Calu3 (cell line): Measurements from ENCODE around the gene RBM46. TPM values are rescaled to one million over a fixed set of nuclear protein-coding genes. Genes with fewer than 3 reads are reported as not detected.

Source experiments
- BruUV-seq: library from RNA; stranded (reverse); fragments of 400-500 nt; replicated peaks from 2 replicates; lab custom pipeline; 2021; lab: Mats Ljungman, UMichigan
- CTCF ChIA-PET: fragments of 300-600 bp; sonication (Branson Sonifier 250); formaldehyde crosslinking; loops from one replicate; lab custom pipeline; 2022; ENCODE audit warnings: antibody characterized with exemption; lab: Charles Lee
- DNase-seq: peaks from one replicate; pipeline ENCODE4 v3.0.0; 2022
- H3K27ac Mint-ChIP-seq: one replicate; pipeline ENCODE4 v1.8.0; 2022; ENCODE audit warnings: mixed read lengths; ENCODE audit not compliant: unreplicated experiment
- H3K27me3 Mint-ChIP-seq: one replicate; pipeline ENCODE4 v1.8.0; 2022; ENCODE audit warnings: mixed read lengths; ENCODE audit not compliant: unreplicated experiment
- H3K36me3 Mint-ChIP-seq: one replicate; pipeline ENCODE4 v1.8.0; 2022; ENCODE audit warnings: mild to moderate bottlenecking, moderate library complexity, mixed read lengths; ENCODE audit not compliant: insufficient read depth, unreplicated experiment
- H3K4me1 Mint-ChIP-seq: one replicate; pipeline ENCODE4 v1.8.0; 2022; ENCODE audit warnings: mild to moderate bottlenecking, low read depth, mixed read lengths; ENCODE audit not compliant: unreplicated experiment
- H3K4me3 Mint-ChIP-seq: one replicate; pipeline ENCODE4 v1.8.0; 2022; ENCODE audit warnings: mild to moderate bottlenecking, low read depth, moderate library complexity, mixed read lengths; ENCODE audit not compliant: unreplicated experiment
- H3K9me3 Mint-ChIP-seq: one replicate; pipeline ENCODE4 v1.8.0; 2022; ENCODE audit warnings: low read depth, mixed read lengths; ENCODE audit not compliant: unreplicated experiment
- intact Hi-C: fragments of 100-400 bp; cut with micrococcal nuclease; formaldehyde crosslinking; loops from one replicate; pipeline ENCODE4 v1.10.0; 2022; ENCODE audit not compliant: unreplicated experiment
- total RNA-seq: library from RNA; stranded (reverse); gene quantifications from 2 replicates; pipeline ENCODE4 v1.2.3, GENCODE V29; 2022
- TF ChIP-seq, protein P1 (sequence below): fragments of 200-600 bp; IDR thresholded peaks from one replicate; pipeline ENCODE4 v1.8.0; 2022; ENCODE audit warnings: antibody characterized with exemption; ENCODE audit not compliant: unreplicated experiment

The RBM46 gene
- total RNA-seq, 1 experiment from 2014 or later: not detected

- no peak overlapping the region for H3K27ac Mint-ChIP-seq
- H3K36me3 Mint-ChIP-seq: no peaks in the 10 kb centered on the region
- DNase-seq: no peak
- CTCF ChIA-PET: no interaction called here
- no peaks in the 10 kb centered on the region for H3K9me3 Mint-ChIP-seq
- H3K4me1 Mint-ChIP-seq: no peaks in the 10 kb centered on the region
- no peaks in the 10 kb centered on the region for H3K27me3 Mint-ChIP-seq
- TF ChIP-seq, protein P1, sequence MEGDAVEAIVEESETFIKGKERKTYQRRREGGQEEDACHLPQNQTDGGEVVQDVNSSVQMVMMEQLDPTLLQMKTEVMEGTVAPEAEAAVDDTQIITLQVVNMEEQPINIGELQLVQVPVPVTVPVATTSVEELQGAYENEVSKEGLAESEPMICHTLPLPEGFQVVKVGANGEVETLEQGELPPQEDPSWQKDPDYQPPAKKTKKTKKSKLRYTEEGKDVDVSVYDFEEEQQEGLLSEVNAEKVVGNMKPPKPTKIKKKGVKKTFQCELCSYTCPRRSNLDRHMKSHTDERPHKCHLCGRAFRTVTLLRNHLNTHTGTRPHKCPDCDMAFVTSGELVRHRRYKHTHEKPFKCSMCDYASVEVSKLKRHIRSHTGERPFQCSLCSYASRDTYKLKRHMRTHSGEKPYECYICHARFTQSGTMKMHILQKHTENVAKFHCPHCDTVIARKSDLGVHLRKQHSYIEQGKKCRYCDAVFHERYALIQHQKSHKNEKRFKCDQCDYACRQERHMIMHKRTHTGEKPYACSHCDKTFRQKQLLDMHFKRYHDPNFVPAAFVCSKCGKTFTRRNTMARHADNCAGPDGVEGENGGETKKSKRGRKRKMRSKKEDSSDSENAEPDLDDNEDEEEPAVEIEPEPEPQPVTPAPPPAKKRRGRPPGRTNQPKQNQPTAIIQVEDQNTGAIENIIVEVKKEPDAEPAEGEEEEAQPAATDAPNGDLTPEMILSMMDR: no peak
- BruUV-seq: no TSS peak
- no peak overlapping the region for H3K4me3 Mint-ChIP-seq
- intact Hi-C loops: no loop called here
Measured at GRCh38 chr4:154836513-154836912, 55.4 kb downstream of the RBM46 start.

DNA sequence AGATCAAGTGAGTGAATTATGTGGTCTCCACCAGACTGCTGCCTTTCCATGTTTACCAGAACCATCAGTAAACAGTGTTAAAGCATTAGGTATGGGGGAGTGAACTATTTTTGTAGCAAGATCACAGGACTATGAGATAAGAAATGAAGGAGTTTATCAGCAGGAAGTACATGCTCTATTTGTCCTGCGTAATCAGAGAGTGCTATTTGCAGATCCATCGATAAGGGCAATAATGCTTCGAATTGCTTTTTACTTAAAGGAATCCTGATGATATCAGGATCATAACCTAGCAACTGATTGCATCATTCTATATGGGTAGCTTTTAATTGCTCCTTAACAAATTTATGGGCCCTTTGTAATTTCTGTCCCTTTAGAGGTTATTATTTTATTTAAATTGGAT lies 57.1 kb downstream of the RBM46 start:
- intact Hi-C loops: no loop called here
- DNase-seq: no peak
- CTCF ChIA-PET: no interaction called here
- H3K4me3 Mint-ChIP-seq: no peak overlapping the region
- no peaks in the 10 kb centered on the region for H3K4me1 Mint-ChIP-seq
- no peak overlapping the region for H3K27ac Mint-ChIP-seq
- H3K9me3 Mint-ChIP-seq: no peaks in the 10 kb centered on the region
- TF ChIP-seq, protein P1: no peak
- H3K36me3 Mint-ChIP-seq: no peaks in the 10 kb centered on the region
- no TSS peak for BruUV-seq
- H3K27me3 Mint-ChIP-seq: no peaks in the 10 kb centered on the region

GRCh38 chr4:154838694-154839093 lies 57.6 kb downstream of the RBM46 start:
- no peak overlapping the region for H3K4me3 Mint-ChIP-seq
- H3K36me3 Mint-ChIP-seq: no peaks in the 10 kb centered on the region
- intact Hi-C loops: no loop called here
- BruUV-seq: no TSS peak
- no peak overlapping the region for H3K27ac Mint-ChIP-seq
- TF ChIP-seq, protein P1: no peak
- H3K9me3 Mint-ChIP-seq: no peaks in the 10 kb centered on the region
- CTCF ChIA-PET: interaction anchor here (0.5 to 0.7 kb wide), 2 partner anchors 170 to 373 kb away, joined by 3 to 7 read pairs; no protein-coding TSS in a partner anchor
- no peaks in the 10 kb centered on the region for H3K27me3 Mint-ChIP-seq
- DNase-seq: no peak
- H3K4me1 Mint-ChIP-seq: no peaks in the 10 kb centered on the region

DNA sequence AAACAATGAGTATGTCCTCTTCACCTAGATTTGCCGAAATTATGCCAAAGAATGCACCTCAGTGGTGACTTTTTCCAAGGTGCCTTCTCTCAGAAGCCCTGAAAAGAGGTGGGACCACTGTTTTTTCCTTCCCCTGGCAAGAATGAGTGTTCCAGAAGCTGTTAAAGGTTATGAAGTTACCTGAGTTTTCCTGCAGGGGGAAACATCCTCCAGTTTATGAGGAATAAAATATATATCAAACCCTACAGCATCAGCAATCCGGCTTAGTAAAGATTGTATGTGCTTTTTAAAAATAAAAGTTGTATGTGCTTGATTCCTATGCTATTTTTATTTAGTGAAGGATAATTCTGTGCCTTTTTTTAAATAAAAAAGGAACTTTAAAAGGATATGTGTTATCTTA lies 73.3 kb downstream of the RBM46 start:
- TF ChIP-seq, protein P1: no peak

More for the DNA sequence above, 73.3 kb downstream of the RBM46 start:
- CTCF ChIA-PET: interaction anchor here (1.0 to 1.2 kb wide), 2 partner anchors 57 to 74 kb away, joined by 3 to 7 read pairs; no protein-coding TSS in a partner anchor
- Mint-ChIP-seq H3K9me3 (no peaks in the 10 kb centered on the region), H3K4me3 (no peak overlapping the region), H3K36me3 (no peaks in the 10 kb centered on the region), H3K27ac (no peak overlapping the region), H3K4me1 (no peaks in the 10 kb centered on the region), H3K27me3 (no peaks in the 10 kb centered on the region)
- no TSS peak for BruUV-seq
- no peak for DNase-seq
- intact Hi-C loops: loop anchor here (1.0 to 5.0 kb wide), 4 partner anchors 58 to 500 kb away; no protein-coding TSS in a partner anchor
